Neural cell (in vitro differentiated cells): ENCODE results near the gene CLOCK. TPM values are rescaled to one million over a fixed set of nuclear protein-coding genes. Genes with fewer than 3 reads are reported as not detected.

Experiments used
- H2AFZ ChIP-seq: fragments of 200-600, 300-800 bp; sonication (generic), shearing (Covaris generic); 2 replicates; pipeline ENCODE4 v1.6.0; 2014; ENCODE audit warnings: low read depth, mild to moderate bottlenecking, antibody characterized with exemption, low read length, moderate library complexity
- H3F3A ChIP-seq: fragments of 200-600 bp; shearing (Covaris generic); 2 replicates; pipeline ENCODE4 v1.6.1; 2016; ENCODE audit warnings: mild to moderate bottlenecking, moderate library complexity, mixed read lengths, antibody characterized with exemption, low read length; ENCODE audit not compliant: insufficient read depth, poor library complexity, severe bottlenecking
- H3K27ac ChIP-seq: fragments of 200-600, 300-800 bp; sonication (generic), shearing (Covaris generic); 2 replicates; pipeline ENCODE4 v1.5.1; 2014; ENCODE audit warnings: mild to moderate bottlenecking, low read length, moderate library complexity
- H3K27me3 ChIP-seq: fragments of 300-800, 200-600 bp; sonication (generic), shearing (Covaris generic); 2 replicates; pipeline ENCODE4 v1.6.0; 2014; ENCODE audit warnings: mild to moderate bottlenecking, low read depth, low read length, moderate library complexity; ENCODE audit not compliant: insufficient read depth
- H3K36me3 ChIP-seq: fragments of 300-800, 200-600 bp; sonication (generic), shearing (Covaris generic); 2 replicates; pipeline ENCODE4 v1.5.1; 2014; ENCODE audit warnings: mild to moderate bottlenecking, antibody characterized with exemption, low read length, moderate library complexity; ENCODE audit not compliant: insufficient read depth
- H3K4me2 ChIP-seq: fragments of 300-800, 200-600 bp; sonication (generic), shearing (Covaris generic); 2 replicates; pipeline ENCODE4 v1.6.0; 2014; ENCODE audit warnings: mild to moderate bottlenecking, low read length
- H3K4me3 ChIP-seq: fragments of 300-800, 200-600 bp; sonication (generic), shearing (Covaris generic); 2 replicates; pipeline ENCODE4 v1.5.1; 2014; ENCODE audit warnings: mild to moderate bottlenecking, low read length, moderate library complexity
- H3K79me2 ChIP-seq: fragments of 200-600 bp; shearing (Covaris generic); replicated peaks from 2 replicates; pipeline ENCODE4 v1.6.0; 2014; ENCODE audit warnings: mild to moderate bottlenecking, low read length, moderate library complexity; ENCODE audit not compliant: insufficient read depth
- H3K9ac ChIP-seq: fragments of 300-800, 200-600 bp; sonication (generic), shearing (Covaris generic); 2 replicates; pipeline ENCODE4 v1.6.1; 2016; ENCODE audit warnings: mild to moderate bottlenecking, low read length, mixed read lengths
- H3K9me2 ChIP-seq: fragments of 200-600 bp; shearing (Covaris generic); 2 replicates; pipeline ENCODE4 v1.6.1; 2016; ENCODE audit warnings: mild to moderate bottlenecking, low read length, mixed read lengths; ENCODE audit not compliant: insufficient read depth
- H3K9me3 ChIP-seq: fragments of 200-600, 300-800 bp; sonication (generic), shearing (Covaris generic); 2 replicates; pipeline ENCODE4 v1.6.1; 2016; ENCODE audit warnings: mild to moderate bottlenecking, mixed run types, low read length, moderate library complexity, mixed read lengths
- H4K20me1 ChIP-seq: fragments of 200-600 bp; shearing (Covaris generic); 2 replicates; pipeline ENCODE4 v1.6.1; 2016; ENCODE audit warnings: mild to moderate bottlenecking, mixed run types; ENCODE audit not compliant: insufficient read depth
- CTCF ChIP-seq: fragments of 450-650 bp; IDR thresholded peaks from 2 replicates; pipeline ENCODE4 v1.5.1; 2014; ENCODE audit warnings: antibody characterized with exemption, mild to moderate bottlenecking, moderate library complexity; ENCODE audit not compliant: poor library complexity, severe bottlenecking
- EP300 ChIP-seq: fragments of 450-650 bp; conservative IDR thresholded peaks from 2 replicates; pipeline ENCODE4 v1.6.1; 2014; ENCODE audit warnings: antibody characterized with exemption, mild to moderate bottlenecking, moderate library complexity; ENCODE audit not compliant: poor library complexity, severe bottlenecking
- EZH2 ChIP-seq: fragments of 200-600, 300-800 bp; shearing (Covaris generic), sonication (generic); IDR thresholded peaks from 2 replicates; pipeline ENCODE4 v1.6.1; 2014; ENCODE audit warnings: antibody characterized with exemption, low read length, borderline replicate concordance, mild to moderate bottlenecking; ENCODE audit not compliant: insufficient read depth, poor library complexity, severe bottlenecking
- MXI1 ChIP-seq: fragments of 450-650 bp; conservative IDR thresholded peaks from 2 replicates; pipeline ENCODE4 v1.6.1; 2014; ENCODE audit warnings: antibody characterized with exemption, mild to moderate bottlenecking; ENCODE audit not compliant: poor library complexity, severe bottlenecking
- POLR2AphosphoS5 ChIP-seq: IDR thresholded peaks from 2 replicates; pipeline ENCODE4 v1.6.1; 2012
- RAD21 ChIP-seq: fragments of 450-650 bp; conservative IDR thresholded peaks from 2 replicates; pipeline ENCODE4 v1.6.1; 2014; ENCODE audit warnings: antibody characterized with exemption, mild to moderate bottlenecking, moderate library complexity
- REST ChIP-seq: IDR thresholded peaks from 2 replicates; pipeline ENCODE4 v1.6.1; 2012; ENCODE audit warnings: borderline replicate concordance
- SMC3 ChIP-seq: fragments of 450-650 bp; conservative IDR thresholded peaks from 2 replicates; pipeline ENCODE4 v1.6.1; 2014; ENCODE audit warnings: antibody characterized with exemption, mild to moderate bottlenecking, moderate library complexity; ENCODE audit not compliant: poor library complexity
- TAF1 ChIP-seq: IDR thresholded peaks from 2 replicates; pipeline ENCODE4 v1.6.1; 2012; ENCODE audit warnings: low read depth
- polyA plus RNA-seq: library from polyadenylated mRNA; depleted of rRNA; stranded (reverse); fragments of >200 nt; gene quantifications from 2 replicates; pipeline ENCODE4 v1.2.3, GENCODE V29; 2014

Gene CLOCK
- polyA plus RNA-seq, 1 donor from 2014 or later, result 8.7 TPM

GRCh38 chr4:55488716-55489115 lies 58.0 kb downstream of the CLOCK start:
- Histone ChIP-seq H3K9me2 (no peaks in the 10 kb centered on the region), H4K20me1 (no peaks in the 10 kb centered on the region), H3F3A (no peaks in the 10 kb centered on the region), H3K36me3 (peaks cover 5% of the 10 kb centered on the region), H3K27ac (no peak overlapping the region), H3K79me2 (peaks cover 6% of the 10 kb centered on the region), H3K4me2 (no peak overlapping the region), H3K9ac (no peak overlapping the region), H3K4me3 (no peak overlapping the region), H3K9me3 (no peaks in the 10 kb centered on the region), H3K27me3 (no peaks in the 10 kb centered on the region), H2AFZ (no peak overlapping the region)
- TF ChIP-seq SMC3 (no peak), EZH2 (no peak), POLR2AphosphoS5 (no peak), CTCF (no peak), EP300 (no peak), MXI1 (no peak), REST (no peak), TAF1 (no peak), RAD21 (no peak)

- TF ChIP-seq EZH2 (no peak), MXI1 (no peak), SMC3 (no peak), CTCF (no peak), REST (no peak), EP300 (no peak)
- H3K9me3 ChIP-seq, result no peaks in the 10 kb centered on the region
Observed at GRCh38 chr4:55485821-55486220, 60.9 kb downstream of the CLOCK start.

More at GRCh38 chr4:55485821-55486220, 60.9 kb downstream of the CLOCK start:
- no peak overlapping the region for H2AFZ ChIP-seq
- H4K20me1 ChIP-seq, result no peaks in the 10 kb centered on the region
- peaks cover 5% of the 10 kb centered on the region for H3K36me3 ChIP-seq
- no peak overlapping the region for H3K27ac ChIP-seq
- H3K4me2 ChIP-seq, result no peak overlapping the region
- no peaks in the 10 kb centered on the region for H3K79me2 ChIP-seq
- no peaks in the 10 kb centered on the region for H3K9me2 ChIP-seq
- no peaks in the 10 kb centered on the region for H3F3A ChIP-seq
- no peak overlapping the region for H3K9ac ChIP-seq
- H3K27me3 ChIP-seq, result no peaks in the 10 kb centered on the region
- no peak overlapping the region for H3K4me3 ChIP-seq
